CD4-positive, alpha-beta T cell (primary cell): Measurements from ENCODE around the gene ACTA1. TPM values are rescaled to one million over a fixed set of nuclear protein-coding genes. Genes with fewer than 3 reads are reported as not detected.

Experiments used
- ATAC-seq: fragments of 200-7000 bp; cut with Tn5 transposase; one replicate; pipeline ENCODE4 v1.10.0; 2022; ENCODE audit warnings: mild to moderate bottlenecking; ENCODE audit not compliant: poor library complexity
- CTCF ChIA-PET: fragments of 350-600 bp; sonication (Branson Sonifier 250); formaldehyde crosslinking; loops from one replicate; lab custom pipeline; 2021; ENCODE audit warnings: antibody characterized with exemption, inconsistent platforms; lab: Charles Lee
- POLR2A ChIA-PET: fragments of 350-600 bp; sonication (Branson Sonifier 250); formaldehyde crosslinking; loops from one replicate; lab custom pipeline; 2021; ENCODE audit warnings: antibody characterized with exemption, inconsistent platforms; lab: Charles Lee
- DNase-seq, 14 experiments: peaks; one replicate each; pipeline ENCODE4 v3.0.0-alpha.2; 2013 to 2020; ENCODE audit warnings: mixed read lengths in 2 of 14
- H3K27ac ChIP-seq, 2 donors: one replicate each; pipeline versions ENCODE4 v1.5.1 to v1.7.0; 2013; ENCODE audit warnings: low read length in 2 of 2, low read depth in 1 of 2, mild to moderate bottlenecking in 1 of 2
- H3K27me3 ChIP-seq, 2 experiments: 1 replicate in 1 of 2; 2 replicates in 1 of 2; pipeline versions ENCODE4 v1.6.1 to v1.7.0; 2013; ENCODE audit warnings: low read length in 2 of 2, control low read depth in 1 of 2, mild to moderate bottlenecking in 1 of 2, moderate library complexity in 1 of 2; ENCODE audit not compliant: insufficient read depth in 2 of 2, control insufficient read depth in 1 of 2
- H3K36me3 ChIP-seq: one replicate; pipeline ENCODE4 v1.6.1; 2013; ENCODE audit warnings: low read length, control low read depth; ENCODE audit not compliant: insufficient read depth
- H3K4me1 ChIP-seq: one replicate; pipeline ENCODE4 v1.6.1; 2013; ENCODE audit warnings: low read length, control low read depth; ENCODE audit not compliant: insufficient read depth
- H3K4me3 ChIP-seq: one replicate; pipeline ENCODE4 v1.5.1; 2013; ENCODE audit warnings: mild to moderate bottlenecking, low read length, moderate library complexity
- H3K9me3 ChIP-seq, 2 experiments: 1 replicate in 1 of 2; 2 replicates in 1 of 2; pipeline versions ENCODE4 v1.6.1 to v1.7.0; 2013; ENCODE audit warnings: low read length in 2 of 2, mild to moderate bottlenecking in 2 of 2, control low read depth in 1 of 2, moderate library complexity in 1 of 2; ENCODE audit not compliant: control insufficient read depth in 1 of 2, insufficient read depth in 1 of 2
- H3K27ac Mint-ChIP-seq: one replicate; pipeline ENCODE4 v1.8.0; 2020; ENCODE audit warnings: mixed read lengths
- H3K27me3 Mint-ChIP-seq: one replicate; pipeline ENCODE4 v1.8.0; 2021; ENCODE audit warnings: mixed read lengths
- H3K36me3 Mint-ChIP-seq: one replicate; pipeline ENCODE4 v1.8.0; 2021; ENCODE audit warnings: low read depth, mixed read lengths
- H3K4me1 Mint-ChIP-seq: one replicate; pipeline ENCODE4 v1.8.0; 2021; ENCODE audit warnings: low read depth, mixed read lengths
- H3K4me3 Mint-ChIP-seq: one replicate; pipeline ENCODE4 v1.8.0; 2020; ENCODE audit warnings: mild to moderate bottlenecking, mixed read lengths
- H3K9me3 Mint-ChIP-seq: one replicate; pipeline ENCODE4 v1.8.0; 2020; ENCODE audit warnings: mixed read lengths
- CTCF ChIP-seq: fragments of 200-600 bp; IDR thresholded peaks from one replicate; pipeline ENCODE4 v1.8.0; 2022; ENCODE audit warnings: antibody characterized with exemption, mild to moderate bottlenecking
- intact Hi-C, 2 experiments: fragments of 100-400 bp; cut with DNase I in 1 of 2; cut with micrococcal nuclease in 1 of 2; formaldehyde crosslinking; loops; one replicate each; pipeline versions ENCODE4 v1.15.1 to v1.9.0; 2023 to 2025; cut with DNase I, micrococcal nuclease
- total RNA-seq, 174 experiments: library from RNA in 2 of 174; stranded (reverse) in 2 of 174; gene quantifications; one replicate each; pipeline ENCODE4 v1.2.3 and lab custom pipeline; 2021 to 2026

Gene ACTA1
- total RNA-seq, 2 experiments from 2014 or later, result not detected

DNA sequence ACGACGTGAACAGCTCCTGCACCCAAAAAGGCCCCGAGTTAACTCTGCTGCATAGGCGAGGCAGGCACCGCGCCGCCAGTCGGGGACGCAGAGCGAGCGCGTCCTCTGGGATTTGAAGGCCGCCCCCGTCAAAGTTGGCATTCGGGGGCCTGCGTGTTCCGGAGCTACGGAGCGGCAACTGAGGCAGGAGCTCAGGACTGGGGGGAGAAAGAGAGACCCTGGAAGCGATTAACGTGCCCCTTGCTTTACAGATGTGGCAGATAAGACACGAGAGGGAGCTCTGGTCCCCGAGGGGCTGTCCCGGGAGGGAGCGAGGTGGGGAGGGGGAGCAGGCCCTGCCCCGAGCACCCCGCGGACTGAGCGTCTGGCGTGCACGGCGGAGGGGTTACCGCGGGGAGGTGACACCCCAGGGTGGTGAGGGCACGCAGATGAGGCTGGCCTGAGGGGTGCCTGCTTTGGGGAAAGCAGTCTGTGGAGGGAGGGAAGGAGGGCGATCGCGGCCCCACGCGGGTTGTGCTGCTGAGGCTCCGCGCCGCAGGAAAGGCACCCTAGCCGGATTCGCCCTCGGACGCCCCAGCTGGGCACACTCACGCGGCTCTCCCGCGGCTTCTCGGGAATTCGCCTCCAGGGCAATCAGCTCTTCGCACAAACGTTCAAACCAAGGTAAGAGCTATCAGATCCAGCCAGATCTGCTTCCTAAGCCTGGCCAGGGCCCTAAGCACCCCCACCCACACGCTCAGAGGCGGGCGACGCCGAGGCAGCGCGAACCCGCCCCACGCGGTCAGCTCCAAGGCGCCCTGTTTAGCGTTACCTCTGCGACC is 26.5 kb downstream of the ACTA1 start:
- peaks cover 40 to 54% of the 10 kb centered on the region in 2 experiments for H3K27me3 ChIP-seq
- Mint-ChIP-seq H3K9me3 (no peaks in the 10 kb centered on the region), H3K4me3 (peak overlapping the region; percentile 62), H3K27me3 (peaks cover 79% of the 10 kb centered on the region), H3K27ac (no peak overlapping the region), H3K4me1 (peaks cover 11% of the 10 kb centered on the region), H3K36me3 (no peaks in the 10 kb centered on the region)
- no peak for ATAC-seq
- H3K9me3 ChIP-seq, result peaks cover 0 to 14% of the 10 kb centered on the region in 2 experiments
- H3K36me3 ChIP-seq, result no peaks in the 10 kb centered on the region
- no peak for DNase-seq
- intact Hi-C loops, result no loop called here
- peak overlapping the region; percentile 34 for H3K4me3 ChIP-seq
- no peak for TF ChIP-seq CTCF
- H3K4me1 ChIP-seq, result peaks cover 19% of the 10 kb centered on the region
- no peak overlapping the region for H3K27ac ChIP-seq
- ChIA-PET POLR2A (interaction anchor here (1.6 kb wide), 1 partner anchor 65 kb away, joined by 4 read pairs; the partner anchor contains the start of gene CCSAP), CTCF (no interaction called here)

- Mint-ChIP-seq H3K9me3 (no peaks in the 10 kb centered on the region), H3K27me3 (peaks cover 77% of the 10 kb centered on the region), H3K27ac (no peak overlapping the region), H3K4me1 (peaks cover 11% of the 10 kb centered on the region), H3K36me3 (no peaks in the 10 kb centered on the region), H3K4me3 (peak overlapping the region; percentile 62)
- peaks cover 19% of the 10 kb centered on the region for H3K4me1 ChIP-seq
- peaks cover 0 to 14% of the 10 kb centered on the region in 2 experiments for H3K9me3 ChIP-seq
- DNase-seq (no peak), ATAC-seq (no peak)
- no peaks in the 10 kb centered on the region for H3K36me3 ChIP-seq
- ChIA-PET POLR2A (interaction anchor here (0.7 to 1.6 kb wide), 2 partner anchors 12 to 64 kb away, joined by 3 to 4 read pairs; partner anchors contain the start of gene CCSAP), CTCF (no interaction called here)
- no peak overlapping the region for H3K27ac ChIP-seq
- no peak overlapping the region for H3K4me3 ChIP-seq
- no peak for TF ChIP-seq CTCF
- H3K27me3 ChIP-seq, result peaks cover 38 to 51% of the 10 kb centered on the region in 2 experiments
- intact Hi-C loops, result no loop called here
Observed at GRCh38 chr1:229406798-229407197, 27.1 kb downstream of the ACTA1 start.

- H3K27ac Mint-ChIP-seq, result no peak overlapping the region
- intact Hi-C loops, result no loop called here
- POLR2A ChIA-PET, result no interaction called here
- H3K4me3 ChIP-seq, result no peak overlapping the region
- no peaks in the 10 kb centered on the region for H3K36me3 Mint-ChIP-seq
- peaks cover 10% of the 10 kb centered on the region for H3K4me1 ChIP-seq
- peaks cover 63% of the 10 kb centered on the region for H3K27me3 Mint-ChIP-seq
- CTCF ChIA-PET, result no interaction called here
- no peak for TF ChIP-seq CTCF
- H3K36me3 ChIP-seq, result no peaks in the 10 kb centered on the region
- peaks cover 4% of the 10 kb centered on the region for H3K4me1 Mint-ChIP-seq
- H3K27me3 ChIP-seq, result peaks cover 21 to 36% of the 10 kb centered on the region in 2 experiments
- H3K4me3 Mint-ChIP-seq, result no peak overlapping the region
- DNase-seq, result no peak
- peaks cover 0 to 12% of the 10 kb centered on the region in 2 experiments for H3K9me3 ChIP-seq
- ATAC-seq, result no peak
- no peak overlapping the region for H3K27ac ChIP-seq
- H3K9me3 Mint-ChIP-seq, result no peaks in the 10 kb centered on the region
Observed at GRCh38 chr1:229403573-229403972, 30.3 kb downstream of the ACTA1 start.
